Sigmoid colon (tissue), 4 donors: ENCODE measurements around the gene MGA.

ENCODE experiments used
- EP300 ChIP-seq, 4 donors: sonication (generic); formaldehyde crosslinking; IDR thresholded peaks; one replicate each; pipeline ENCODE4 v1.6.1; 2017; ENCODE audit warnings: antibody characterized with exemption in 4 of 4
- POLR2A ChIP-seq, 2 donors: fragments of 450-650 bp; IDR thresholded peaks; one replicate each; pipeline ENCODE4 v1.6.1; 2016; ENCODE audit warnings: antibody characterized with exemption in 2 of 2, mild to moderate bottlenecking in 2 of 2, moderate library complexity in 2 of 2
- POLR2AphosphoS5 ChIP-seq, 4 donors: sonication (generic); formaldehyde crosslinking; IDR thresholded peaks; one replicate each; pipeline ENCODE4 v1.6.1; 2017; ENCODE audit warnings: antibody characterized with exemption in 4 of 4
- TF ChIP-seq, protein P1 (sequence below), 4 experiments: fragments of 450-650 bp in 3 of 4; fragments of 200-600 bp in 1 of 4; IDR thresholded peaks; one replicate each; pipeline ENCODE4 v1.5.1; 2016 to 2019; ENCODE audit warnings: antibody characterized with exemption in 4 of 4, mild to moderate bottlenecking in 3 of 4, moderate library complexity in 2 of 4

DNA sequence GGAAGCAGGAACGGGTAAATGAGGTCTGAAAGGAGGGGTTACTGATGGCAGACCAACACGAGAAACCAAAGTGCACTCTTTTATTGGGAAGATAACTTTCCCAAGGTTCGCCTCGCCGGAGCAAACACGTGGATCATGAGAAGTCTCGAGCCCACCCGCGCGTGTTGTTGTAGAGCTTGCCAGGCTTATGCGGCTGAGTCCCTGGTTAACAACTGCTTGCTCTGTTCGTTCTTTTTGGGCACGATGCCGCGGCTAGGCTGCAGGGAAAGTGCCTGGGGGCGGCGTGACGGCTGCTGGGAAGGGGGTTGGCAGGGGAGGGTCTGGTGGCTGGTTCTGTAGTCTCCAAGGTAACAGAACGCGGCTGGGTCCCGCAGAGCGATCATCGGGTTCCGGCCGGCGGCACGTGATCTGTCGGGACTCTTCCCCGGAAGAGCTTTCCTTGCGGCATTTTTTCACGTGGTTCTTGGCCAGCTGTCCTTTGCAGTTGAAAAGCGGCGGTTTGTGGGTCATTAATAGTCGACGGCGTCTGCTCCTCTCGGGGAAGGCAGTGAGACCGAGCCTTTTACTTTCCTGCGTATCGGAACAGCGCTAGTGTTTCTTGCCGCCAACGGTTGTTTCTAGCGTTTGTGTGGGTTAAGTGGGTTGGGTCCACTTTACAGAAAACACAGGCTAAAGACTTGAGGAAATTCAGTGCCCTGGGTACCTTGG lies 1.5 kb downstream of the MGA start:
- TF ChIP-seq, protein P1, sequence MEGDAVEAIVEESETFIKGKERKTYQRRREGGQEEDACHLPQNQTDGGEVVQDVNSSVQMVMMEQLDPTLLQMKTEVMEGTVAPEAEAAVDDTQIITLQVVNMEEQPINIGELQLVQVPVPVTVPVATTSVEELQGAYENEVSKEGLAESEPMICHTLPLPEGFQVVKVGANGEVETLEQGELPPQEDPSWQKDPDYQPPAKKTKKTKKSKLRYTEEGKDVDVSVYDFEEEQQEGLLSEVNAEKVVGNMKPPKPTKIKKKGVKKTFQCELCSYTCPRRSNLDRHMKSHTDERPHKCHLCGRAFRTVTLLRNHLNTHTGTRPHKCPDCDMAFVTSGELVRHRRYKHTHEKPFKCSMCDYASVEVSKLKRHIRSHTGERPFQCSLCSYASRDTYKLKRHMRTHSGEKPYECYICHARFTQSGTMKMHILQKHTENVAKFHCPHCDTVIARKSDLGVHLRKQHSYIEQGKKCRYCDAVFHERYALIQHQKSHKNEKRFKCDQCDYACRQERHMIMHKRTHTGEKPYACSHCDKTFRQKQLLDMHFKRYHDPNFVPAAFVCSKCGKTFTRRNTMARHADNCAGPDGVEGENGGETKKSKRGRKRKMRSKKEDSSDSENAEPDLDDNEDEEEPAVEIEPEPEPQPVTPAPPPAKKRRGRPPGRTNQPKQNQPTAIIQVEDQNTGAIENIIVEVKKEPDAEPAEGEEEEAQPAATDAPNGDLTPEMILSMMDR (IDR thresholded peaks at IDR 0.05), result no peak
- TF ChIP-seq POLR2A (IDR thresholded peaks at IDR 0.05) (no peak), POLR2AphosphoS5 (IDR thresholded peaks at IDR 0.05) (peak in 2 of 4 donors; percentile 35 to 57), EP300 (IDR thresholded peaks at IDR 0.05) (peak in 1 of 4 donors; percentile 40)
